H1 (cell line): ENCODE data around the gene MKI67. TPM values are rescaled to one million over a fixed set of nuclear protein-coding genes. Genes with fewer than 3 reads are reported as not detected.

Source experiments
- CTCF ChIP-seq, 3 experiments: IDR thresholded peaks; 1 replicate in 2 of 3; 2 replicates in 1 of 3; pipeline versions ENCODE4 v1.5.1 to v1.6.1; 2011; ENCODE audit warnings: low read length in 3 of 3, mild to moderate bottlenecking in 3 of 3, inconsistent platforms in 2 of 3, low read depth in 1 of 3, moderate library complexity in 1 of 3; ENCODE audit not compliant: insufficient read depth in 1 of 3; ENCODE audit errors: control extremely low read depth in 1 of 3
- polyA plus RNA-seq, 7 experiments: library from polyadenylated mRNA; depleted of rRNA in 3 of 7; stranded (reverse) in 5 of 7; unstranded in 2 of 7; fragments of >200 nt in 5 of 7; fragments of 200-250 nt in 2 of 7; gene quantifications; 1 replicate in 5 of 7; 2 replicates in 1 of 7; 4 replicates in 1 of 7; pipeline versions ENCODE4 v1.2.1 to v1.2.3, GENCODE V29; 2011 to 2013; ENCODE audit warnings: missing spikeins in 2 of 7, mixed read lengths in 2 of 7
- total RNA-seq: library from RNA; stranded (reverse); fragmentation: NEBNext Ultra II Directional; extraction: Animal tissue kit (Norgen Biotek cat#: 25700); gene quantifications from 2 replicates; pipeline ENCODE4 v1.2.1, GENCODE V29; 2021

MKI67 gene
- total and polyA plus RNA-seq, 2 of the 8 experiments (the other 6 are each of a cell fraction or from before 2014, with no cell fraction given), result 15.8 to 85.1 TPM

DNA sequence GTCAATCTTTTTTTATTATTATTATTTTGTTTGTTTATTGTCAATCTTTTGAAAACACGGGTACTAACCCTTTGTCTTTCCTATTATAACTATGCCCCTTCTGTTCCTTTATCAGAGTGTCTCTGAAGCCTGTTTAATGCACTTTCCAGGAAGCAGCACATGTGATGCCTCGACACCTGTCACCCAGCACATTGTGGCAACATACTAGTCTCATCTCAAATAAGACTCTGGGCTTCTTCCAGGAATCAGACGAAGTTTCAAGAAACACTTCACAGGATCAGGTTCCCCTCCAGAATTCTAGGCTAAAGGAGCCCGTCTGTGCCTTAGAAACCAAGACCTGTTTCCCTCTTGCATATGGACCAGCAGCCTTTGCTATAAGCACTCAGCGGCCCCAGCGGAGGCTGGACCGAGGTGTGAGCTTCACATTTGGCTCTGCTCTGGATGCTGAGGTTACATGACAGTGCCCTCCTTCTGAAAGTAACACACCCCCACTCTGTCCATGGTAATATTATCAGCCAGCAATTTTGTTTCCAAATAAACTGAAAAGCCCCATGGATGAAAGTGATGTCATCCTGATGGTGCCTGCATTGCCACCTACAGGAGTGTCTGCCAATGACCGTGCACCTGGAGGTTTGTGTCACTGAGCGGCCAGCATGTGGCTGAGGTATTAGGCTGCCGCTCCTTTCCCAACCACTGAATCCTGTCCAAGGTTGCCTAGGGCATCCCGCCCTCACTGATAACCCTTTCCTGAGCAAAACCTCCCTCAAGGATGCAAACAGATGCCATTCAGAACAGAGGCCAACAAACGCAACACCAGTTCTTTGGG is 38.1 kb downstream of the MKI67 start (continued):
- peak; percentile 45 to 63 (median 60); a peak in 3 of 4 replicates for TF ChIP-seq CTCF (IDR thresholded peaks at IDR 0.05; ENCODE audit: control extremely low read depth in 1 of 3, insufficient read depth in 1 of 3, low read depth in 1 of 3, low read length in 3 of 3)
